Bronchial epithelial cell (primary cell): ENCODE results near the gene TTC12. TPM values are rescaled to one million over a fixed set of nuclear protein-coding genes. Genes with fewer than 3 reads are reported as not detected.

Experiments
- DNase-seq: peaks from one replicate; pipeline ENCODE4 v3.0.0-alpha.2; 2010; ENCODE audit warnings: low read depth
- FAIRE-seq: peaks from 2 replicates; lab custom pipeline; 2011; peaks lifted over from hg19 to GRCh38; lab: Jason Lieb, UNC
- H3K27me3 ChIP-seq: 2 replicates; pipeline ENCODE4 v1.5.1; 2011; ENCODE audit warnings: low read length; ENCODE audit not compliant: control insufficient read depth, insufficient read depth
- H3K36me3 ChIP-seq: 2 replicates; pipeline ENCODE4 v1.5.1; 2011; ENCODE audit warnings: low read length; ENCODE audit not compliant: control insufficient read depth, insufficient read depth
- H3K4me3 ChIP-seq: 2 replicates; pipeline ENCODE4 v1.5.1; 2011; ENCODE audit warnings: mild to moderate bottlenecking, low read depth, low read length, control low read depth
- CTCF ChIP-seq: IDR thresholded peaks from 2 replicates; pipeline ENCODE4 v1.5.1; 2011; ENCODE audit warnings: mild to moderate bottlenecking, moderate library complexity, low read length, control low read depth, inconsistent platforms; ENCODE audit not compliant: insufficient read depth, severe bottlenecking
- total RNA-seq: library from RNA; depleted of rRNA; stranded (reverse); fragments of >200 nt; gene quantifications from 2 replicates; pipeline ENCODE4 v1.2.1, GENCODE V29; 2014

TTC12 gene
- total RNA-seq, 1 donor from 2014 or later, result 12.9 TPM

GRCh38 chr11:113386866-113387265, 72.5 kb downstream of the TTC12 start:
- no peak for FAIRE-seq
- Histone ChIP-seq H3K27me3 (no peaks in the 10 kb centered on the region), H3K4me3 (no peak overlapping the region), H3K36me3 (no peaks in the 10 kb centered on the region)
- no peak for DNase-seq
- TF ChIP-seq CTCF, result no peak

DNA sequence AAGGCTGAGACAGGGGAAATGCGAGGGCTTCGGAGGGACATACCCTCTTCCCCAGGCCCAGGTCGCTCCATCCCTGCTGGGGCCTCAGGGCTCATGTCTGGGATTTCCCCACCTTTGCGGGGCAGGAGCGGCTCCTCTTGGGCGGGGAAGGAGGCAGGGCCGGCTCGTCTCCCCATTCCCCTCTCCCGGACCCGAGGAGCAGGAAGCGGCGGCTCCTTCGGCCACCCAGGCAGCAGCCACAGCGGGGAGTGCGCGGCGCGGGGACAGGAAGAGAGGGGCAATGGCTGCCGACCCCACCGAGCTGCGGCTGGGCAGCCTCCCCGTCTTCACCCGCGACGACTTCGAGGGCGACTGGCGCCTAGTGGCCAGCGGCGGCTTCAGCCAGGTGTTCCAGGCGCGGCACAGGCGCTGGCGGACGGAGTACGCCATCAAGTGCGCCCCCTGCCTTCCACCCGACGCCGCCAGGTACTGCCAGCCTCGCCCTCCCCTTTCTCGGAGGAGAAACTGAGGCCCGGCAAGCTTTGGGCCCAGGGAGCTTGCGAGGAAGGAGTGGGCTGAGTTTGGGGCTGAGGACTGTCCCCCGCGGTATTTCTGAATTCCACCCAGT, 73.3 kb downstream of the TTC12 start, which contains the start of gene ANKK1:
TSS of gene ANKK1 (plus strand) at position 175 of the 607 bp plus-strand sequence. CDS start at position 281, 106 bp downstream.
- H3K27me3 ChIP-seq, result no peaks in the 10 kb centered on the region
- FAIRE-seq (no peak), DNase-seq (peak; percentile 36)
- no peaks in the 10 kb centered on the region for H3K36me3 ChIP-seq
- TF ChIP-seq CTCF, result peak; percentile 78
- H3K4me3 ChIP-seq, result peak within 1 kb of the TSS; percentile 45

- Histone ChIP-seq H3K36me3 (no peaks in the 10 kb centered on the region), H3K27me3 (no peaks in the 10 kb centered on the region), H3K4me3 (no peak overlapping the region)
- no peak for TF ChIP-seq CTCF
- DNase-seq (no peak), FAIRE-seq (no peak)
Measured at GRCh38 chr11:113389272-113389671, 74.9 kb downstream of the TTC12 start.

- H3K4me3 ChIP-seq, result no peak overlapping the region
- FAIRE-seq (peak; percentile 32), DNase-seq (no peak)
- TF ChIP-seq CTCF, result no peak
- no peaks in the 10 kb centered on the region for H3K36me3 ChIP-seq
- H3K27me3 ChIP-seq, result no peaks in the 10 kb centered on the region
Measured at GRCh38 chr11:113392236-113392921, 78.0 kb downstream of the TTC12 start.

DNA sequence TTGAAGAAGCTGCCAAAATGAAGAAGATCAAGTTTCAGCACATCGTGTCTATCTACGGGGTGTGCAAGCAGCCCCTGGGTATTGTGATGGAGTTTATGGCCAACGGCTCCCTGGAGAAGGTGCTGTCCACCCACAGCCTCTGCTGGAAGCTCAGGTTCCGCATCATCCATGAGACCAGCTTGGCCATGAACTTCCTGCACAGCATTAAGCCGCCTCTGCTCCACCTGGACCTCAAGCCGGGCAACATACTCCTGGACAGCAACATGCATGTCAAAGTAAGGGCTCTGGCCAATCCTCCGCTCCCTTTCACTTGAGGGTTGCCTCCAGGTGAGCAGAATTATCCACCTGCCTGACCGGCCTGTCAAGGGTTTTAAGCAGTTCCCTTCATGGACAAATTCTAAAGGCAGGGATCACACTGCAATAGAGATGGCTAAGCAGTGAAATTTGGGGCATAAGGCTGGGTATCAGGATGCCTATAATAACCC, 79.2 kb downstream of the TTC12 start:
- Histone ChIP-seq H3K27me3 (no peaks in the 10 kb centered on the region), H3K4me3 (no peak overlapping the region), H3K36me3 (no peaks in the 10 kb centered on the region)
- DNase-seq, result no peak
- no peak for FAIRE-seq
- no peak for TF ChIP-seq CTCF
